ENCODE measurements around the gene NUP62CL. TPM values are rescaled to one million over a fixed set of nuclear protein-coding genes. Genes with fewer than 3 reads are reported as not detected.

The NUP62CL gene
- total and polyA plus RNA-seq, 10 of the 15 experiments (the other 5 are each of a cell fraction or from before 2014, with no cell fraction given) = 2.5 to 6.0 (median 4.2) TPM

DNA sequence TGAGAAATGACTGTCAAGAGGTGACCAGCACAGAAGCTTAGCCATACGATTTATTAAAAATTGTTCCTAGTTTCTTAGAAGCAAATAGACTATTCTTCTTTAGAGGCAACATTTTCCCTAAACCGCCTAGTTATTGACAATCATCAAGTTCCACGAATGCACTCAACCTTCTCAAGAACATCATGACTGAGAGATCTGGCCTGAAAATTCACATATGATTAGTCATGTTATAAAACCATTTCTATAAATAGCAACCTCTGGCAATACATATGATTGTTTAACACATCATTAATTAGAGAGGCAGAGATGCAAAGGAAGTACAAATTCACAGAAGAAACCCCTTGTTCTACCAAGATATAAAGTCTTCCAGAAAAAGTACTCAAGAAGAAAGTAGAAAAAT is 6.7 kb downstream of the NUP62CL start:
- ChIA-PET POLR2A (no interaction called here), SMC1A (ENCODE audit: uncharacterized antibody, unreplicated experiment) (no interaction called here), RAD21 (ENCODE audit: unreplicated experiment) (no interaction called here), CTCF (no interaction called here)
- intact Hi-C loops (cut with micrococcal nuclease; ENCODE audit: unreplicated experiment) (no loop called here), in situ Hi-C loops (cut with MboI) (no loop called here)
- WGBS (ENCODE audit: insufficient coverage, insufficient replicate concordance, low lambda C conversion rate, missing lambda C conversion rate) = 58% methylated on average over 3 of the region's 3 CpGs
- Histone ChIP-seq H3K4me2 (ENCODE audit: control insufficient read depth, insufficient read depth) (no peak overlapping the region), H2AFZ (ENCODE audit: control insufficient read depth, low read depth, low read length) (no peak overlapping the region), H3K36me3 (ENCODE audit: control insufficient read depth in 2 of 2, insufficient read depth in 2 of 2, low read length in 1 of 2) (no peaks in the 10 kb centered on the region), H3K79me2 (ENCODE audit: control insufficient read depth, insufficient read depth, low read length) (no peaks in the 10 kb centered on the region), H3K9ac (ENCODE audit: control insufficient read depth, insufficient read depth, low read length) (no peak overlapping the region), H3K4me3 (no peak overlapping the region), H3K9me3 (replicated peaks; ENCODE audit: control insufficient read depth, insufficient read depth, low read length) (no peaks in the 10 kb centered on the region), H3K4me1 (ENCODE audit: control insufficient read depth, insufficient read depth, low read length) (no peaks in the 10 kb centered on the region), H4K20me1 (ENCODE audit: control insufficient read depth, insufficient read depth) (no peaks in the 10 kb centered on the region), H3K27me3 (replicated peaks in 1 of 2; ENCODE audit: control insufficient read depth in 2 of 2, insufficient read depth in 2 of 2, low read length in 1 of 2) (no peaks in the 10 kb centered on the region), H3K27ac (ENCODE audit: control insufficient read depth, insufficient read depth) (no peak overlapping the region)
- no TSS peak for BruUV-seq (replicated peaks)
- FAIRE-seq (no peak), ATAC-seq (no peak), DNase-seq (ENCODE audit: low read depth, low spot score) (no peak)
- no peak for TF ChIP-seq SREBF2 (IDR thresholded peaks at IDR 0.05; ENCODE audit: low read length)
- TF ChIP-seq DPF2 (IDR thresholded peaks at IDR 0.05) = no peak
- no peak for TF ChIP-seq SMAD1 (IDR thresholded peaks at IDR 0.05; ENCODE audit: low read depth, partially characterized antibody)
- no peak for TF ChIP-seq MEF2A (IDR thresholded peaks at IDR 0.05; ENCODE audit: insufficient read depth, low read depth, low read length)
- no peak for TF ChIP-seq MAX (IDR thresholded peaks at IDR 0.05; ENCODE audit: low read depth, low read length)
- TF ChIP-seq FOS (IDR thresholded peaks at IDR 0.05; ENCODE audit: borderline replicate concordance, extremely low read depth, insufficient read length) = no peak
- no peak for TF ChIP-seq JUNB (IDR thresholded peaks at IDR 0.05)
- no peak for TF ChIP-seq TARDBP (IDR thresholded peaks at IDR 0.05; ENCODE audit: borderline replicate concordance)
- TF ChIP-seq WRNIP1 (IDR thresholded peaks at IDR 0.05; ENCODE audit: borderline replicate concordance, low read depth, low read length) = no peak
- no peak for TF ChIP-seq CBFB (IDR thresholded peaks at IDR 0.05; ENCODE audit: low read depth)
- no peak for TF ChIP-seq HDAC2 (IDR thresholded peaks at IDR 0.05)
- TF ChIP-seq, protein P1, sequence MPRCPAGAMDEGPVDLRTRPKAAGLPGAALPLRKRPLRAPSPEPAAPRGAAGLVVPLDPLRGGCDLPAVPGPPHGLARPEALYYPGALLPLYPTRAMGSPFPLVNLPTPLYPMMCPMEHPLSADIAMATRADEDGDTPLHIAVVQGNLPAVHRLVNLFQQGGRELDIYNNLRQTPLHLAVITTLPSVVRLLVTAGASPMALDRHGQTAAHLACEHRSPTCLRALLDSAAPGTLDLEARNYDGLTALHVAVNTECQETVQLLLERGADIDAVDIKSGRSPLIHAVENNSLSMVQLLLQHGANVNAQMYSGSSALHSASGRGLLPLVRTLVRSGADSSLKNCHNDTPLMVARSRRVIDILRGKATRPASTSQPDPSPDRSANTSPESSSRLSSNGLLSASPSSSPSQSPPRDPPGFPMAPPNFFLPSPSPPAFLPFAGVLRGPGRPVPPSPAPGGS (IDR thresholded peaks at IDR 0.05; ENCODE audit: borderline replicate concordance, insufficient read depth, low read depth, low read length, poor library complexity, severe bottlenecking) = no peak
- no peak for TF ChIP-seq BCLAF1 (IDR thresholded peaks at IDR 0.05)
- TF ChIP-seq CHD1 (IDR thresholded peaks at IDR 0.05; ENCODE audit: low read depth, low read length) = no peak
- TF ChIP-seq, protein P2, sequence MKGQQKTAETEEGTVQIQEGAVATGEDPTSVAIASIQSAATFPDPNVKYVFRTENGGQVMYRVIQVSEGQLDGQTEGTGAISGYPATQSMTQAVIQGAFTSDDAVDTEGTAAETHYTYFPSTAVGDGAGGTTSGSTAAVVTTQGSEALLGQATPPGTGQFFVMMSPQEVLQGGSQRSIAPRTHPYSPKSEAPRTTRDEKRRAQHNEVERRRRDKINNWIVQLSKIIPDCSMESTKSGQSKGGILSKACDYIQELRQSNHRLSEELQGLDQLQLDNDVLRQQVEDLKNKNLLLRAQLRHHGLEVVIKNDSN (IDR thresholded peaks at IDR 0.05; ENCODE audit: borderline replicate concordance, extremely low read length, insufficient read depth, low read depth, low read length) = no peak
- no peak for TF ChIP-seq IKZF1 (conservative IDR thresholded peaks at IDR 0.05)
- TF ChIP-seq FOXM1 (IDR thresholded peaks at IDR 0.05; ENCODE audit: low read depth, low read length) = no peak
- no peak for TF ChIP-seq POU2F2 (IDR thresholded peaks at IDR 0.05; ENCODE audit: borderline replicate concordance, low read depth, low read length)
- no peak for TF ChIP-seq MYB (IDR thresholded peaks at IDR 0.05; ENCODE audit: borderline replicate concordance, low read depth, low read length)
- TF ChIP-seq, protein P3, sequence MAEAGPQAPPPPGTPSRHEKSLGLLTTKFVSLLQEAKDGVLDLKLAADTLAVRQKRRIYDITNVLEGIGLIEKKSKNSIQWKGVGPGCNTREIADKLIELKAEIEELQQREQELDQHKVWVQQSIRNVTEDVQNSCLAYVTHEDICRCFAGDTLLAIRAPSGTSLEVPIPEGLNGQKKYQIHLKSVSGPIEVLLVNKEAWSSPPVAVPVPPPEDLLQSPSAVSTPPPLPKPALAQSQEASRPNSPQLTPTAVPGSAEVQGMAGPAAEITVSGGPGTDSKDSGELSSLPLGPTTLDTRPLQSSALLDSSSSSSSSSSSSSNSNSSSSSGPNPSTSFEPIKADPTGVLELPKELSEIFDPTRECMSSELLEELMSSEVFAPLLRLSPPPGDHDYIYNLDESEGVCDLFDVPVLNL (IDR thresholded peaks at IDR 0.05; ENCODE audit: low read depth, low read length) = no peak
